ENCODE data around the gene CATSPER1. TPM values are rescaled to one million over a fixed set of nuclear protein-coding genes. Genes with fewer than 3 reads are reported as not detected.

Gene CATSPER1
- total RNA-seq, 1 experiment from 2014 or later, result 1.3 TPM

DNA sequence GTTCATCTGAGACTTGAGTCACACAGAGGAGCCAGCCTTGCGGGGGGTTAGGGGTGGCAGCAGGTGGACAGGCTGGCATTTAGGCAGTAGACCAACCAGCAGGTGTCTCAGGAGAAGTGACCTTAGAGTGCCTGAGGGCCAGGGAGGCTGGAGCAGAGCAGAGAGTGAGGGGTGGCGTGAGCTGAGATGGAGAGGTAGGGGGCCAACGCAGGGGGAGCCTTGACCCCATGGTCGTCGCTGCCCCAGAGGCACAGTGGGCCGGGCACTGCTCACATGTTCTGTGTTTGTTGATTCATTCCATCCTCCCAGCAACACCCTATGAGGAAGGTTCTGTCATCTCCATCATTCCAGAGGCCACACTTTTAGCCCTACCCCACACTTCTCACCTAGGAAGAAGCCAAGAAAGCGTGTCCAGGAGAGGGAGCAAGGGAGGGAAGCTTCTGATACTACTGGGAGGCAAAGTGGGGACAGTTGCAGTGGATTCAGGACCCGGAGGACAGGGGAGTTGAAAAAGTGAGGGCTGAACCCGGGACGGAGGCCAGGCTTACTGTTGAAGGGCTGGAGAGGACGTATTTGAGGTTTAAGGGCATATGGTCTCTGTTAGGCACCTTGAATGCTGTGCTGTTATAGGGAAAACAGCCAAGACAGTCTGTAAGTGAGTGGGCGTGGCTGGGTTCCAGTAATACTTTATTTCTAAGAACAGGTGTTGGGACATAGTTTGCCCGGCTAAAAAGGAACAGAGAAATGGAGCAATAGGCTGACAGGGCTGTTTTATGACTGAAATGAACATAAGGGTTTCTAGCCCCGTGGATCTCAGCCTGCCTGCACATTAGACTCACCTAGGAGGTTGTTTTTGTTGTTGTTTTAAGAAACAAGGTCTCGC, 57.4 kb downstream of the CATSPER1 start:
- DNase-seq (ENCODE audit: low read depth), result no peak

DNA sequence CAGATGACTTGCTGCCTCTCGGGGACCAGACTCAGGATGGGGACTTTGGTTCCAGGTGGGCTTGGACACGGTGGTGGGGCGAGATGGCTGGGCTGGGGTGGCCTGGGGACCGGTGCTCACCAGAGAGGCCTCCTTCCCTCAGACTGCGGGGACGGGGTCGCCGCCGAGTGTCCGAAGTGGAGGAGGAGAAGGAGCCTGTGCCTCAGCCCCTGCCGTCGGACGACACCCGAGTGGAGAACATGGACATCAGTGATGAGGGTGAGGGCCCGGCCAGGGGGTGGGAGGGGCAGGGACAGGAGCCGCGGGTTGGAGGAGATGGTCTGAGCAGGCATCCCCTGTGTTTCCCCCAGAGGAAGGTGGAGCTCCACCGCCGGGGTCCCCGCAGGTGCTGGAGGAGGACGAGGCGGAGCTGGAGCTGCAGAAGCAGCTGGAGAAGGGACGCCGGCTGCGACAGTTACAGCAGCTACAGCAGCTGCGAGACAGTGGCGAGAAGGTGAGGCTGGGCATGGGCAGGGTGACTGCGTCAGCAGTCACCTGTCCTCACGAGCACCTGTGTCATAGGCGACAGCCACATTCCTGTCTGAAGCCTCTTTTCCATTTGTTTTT, 58.8 kb downstream of the CATSPER1 start:
- DNase-seq (ENCODE audit: low read depth), result no peak

Other genes starting within 250 kb of the CATSPER1 start
- gene AP5B1, start 245.5 kb downstream of the CATSPER1 start, total RNA-seq (2014; rRNA removed; shearing (Covaris generic)), result 10.7 and 13.0 TPM in 2 replicates
- not detected in 2 replicates for gene OVOL1, start 239.4 kb downstream of the CATSPER1 start, total RNA-seq (2014; rRNA removed; shearing (Covaris generic))
- gene SNX32, start 192.5 kb downstream of the CATSPER1 start, total RNA-seq (2014; rRNA removed; shearing (Covaris generic)), result 0.39 TPM in 1 of 2 replicates, not detected in the other
- 1,524 and 1,831 TPM in 2 replicates for gene CFL1, start 168.3 kb downstream of the CATSPER1 start, total RNA-seq (2014; rRNA removed; shearing (Covaris generic))
- gene MUS81, start 166.0 kb downstream of the CATSPER1 start, total RNA-seq (2014; rRNA removed; shearing (Covaris generic)), result 54.9 and 63.1 TPM in 2 replicates
- 7.1 and 7.4 TPM in 2 replicates for gene EFEMP2, start 153.7 kb downstream of the CATSPER1 start, total RNA-seq (2014; rRNA removed; shearing (Covaris generic))
- 0.11 TPM in 1 of 2 replicates, not detected in the other for gene CTSW, start 146.6 kb downstream of the CATSPER1 start, total RNA-seq (2014; rRNA removed; shearing (Covaris generic))
- gene FIBP, start 138.0 kb downstream of the CATSPER1 start, total RNA-seq (2014; rRNA removed; shearing (Covaris generic)), result 104 and 124 TPM in 2 replicates
- 43.7 and 61.0 TPM in 2 replicates for gene CCDC85B, start 135.8 kb downstream of the CATSPER1 start, total RNA-seq (2014; rRNA removed; shearing (Covaris generic))
- 54.0 and 59.3 TPM in 2 replicates for gene FOSL1, start 126.1 kb downstream of the CATSPER1 start, total RNA-seq (2014; rRNA removed; shearing (Covaris generic))
- gene C11orf68, start 107.4 kb downstream of the CATSPER1 start, total RNA-seq (2014; rRNA removed; shearing (Covaris generic)), result 12.5 and 19.1 TPM in 2 replicates
- 267 and 294 TPM in 2 replicates for gene DRAP1, start 107.1 kb downstream of the CATSPER1 start, total RNA-seq (2014; rRNA removed; shearing (Covaris generic))
- gene TSGA10IP, start 81.0 kb downstream of the CATSPER1 start, total RNA-seq (2014; rRNA removed; shearing (Covaris generic)), result not detected in 2 replicates
- gene SART1, start 64.7 kb downstream of the CATSPER1 start, total RNA-seq (2014; rRNA removed; shearing (Covaris generic)), result 67.4 and 84.6 TPM in 2 replicates
- gene EIF1AD, start 24.3 kb downstream of the CATSPER1 start, total RNA-seq (2014; rRNA removed; shearing (Covaris generic)), result 58.6 and 60.9 TPM in 2 replicates
- gene BANF1, start 24.0 kb downstream of the CATSPER1 start, total RNA-seq (2014; rRNA removed; shearing (Covaris generic)), result 54.1 and 65.0 TPM in 2 replicates
- not detected in 2 replicates for gene CST6, start 14.5 kb downstream of the CATSPER1 start, total RNA-seq (2014; rRNA removed; shearing (Covaris generic))
- gene GAL3ST3, start 22.7 kb upstream of the CATSPER1 start, total RNA-seq (2014; rRNA removed; shearing (Covaris generic)), result not detected in 2 replicates
- gene SF3B2, start 25.9 kb upstream of the CATSPER1 start, total RNA-seq (2014; rRNA removed; shearing (Covaris generic)), result 257 and 289 TPM in 2 replicates
- 10.9 and 13.0 TPM in 2 replicates for gene PACS1, start 43.8 kb upstream of the CATSPER1 start, total RNA-seq (2014; rRNA removed; shearing (Covaris generic))
- 14.2 and 22.5 TPM in 2 replicates for gene KLC2, start 231.2 kb upstream of the CATSPER1 start, total RNA-seq (2014; rRNA removed; shearing (Covaris generic))
- 77.0 and 84.4 TPM in 2 replicates for gene RAB1B, start 242.2 kb upstream of the CATSPER1 start, total RNA-seq (2014; rRNA removed; shearing (Covaris generic))

All from Daoy (cell line).